ENCODE results near the gene DAPK1.

The DAPK1 gene

DNA sequence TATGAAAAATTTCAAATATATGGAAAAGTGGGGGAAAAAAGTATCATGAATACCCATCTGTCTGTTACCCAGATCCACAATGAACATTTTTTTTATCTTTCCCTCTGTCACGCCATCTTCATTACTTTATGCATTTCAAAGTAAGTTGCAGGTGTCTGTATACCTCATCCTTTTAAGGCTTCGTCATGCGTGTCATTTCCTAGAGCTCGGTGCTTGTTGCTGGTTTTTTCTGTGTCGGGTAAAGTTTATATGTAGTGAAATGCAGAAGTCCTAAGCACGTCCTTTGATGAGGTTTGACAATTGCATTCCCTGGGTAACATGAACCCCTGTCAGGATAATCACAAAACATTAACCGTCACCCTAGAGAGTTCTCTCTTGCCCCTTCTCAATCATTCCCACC, 52.1 kb downstream of the DAPK1 start:
- no peak overlapping the region for H3K4me2 ChIP-seq
- no peak overlapping the region for H3K27ac ChIP-seq
- no peaks in the 10 kb centered on the region for H3K4me1 ChIP-seq (ENCODE audit: low read depth, poor library complexity, severe bottlenecking)

DNA sequence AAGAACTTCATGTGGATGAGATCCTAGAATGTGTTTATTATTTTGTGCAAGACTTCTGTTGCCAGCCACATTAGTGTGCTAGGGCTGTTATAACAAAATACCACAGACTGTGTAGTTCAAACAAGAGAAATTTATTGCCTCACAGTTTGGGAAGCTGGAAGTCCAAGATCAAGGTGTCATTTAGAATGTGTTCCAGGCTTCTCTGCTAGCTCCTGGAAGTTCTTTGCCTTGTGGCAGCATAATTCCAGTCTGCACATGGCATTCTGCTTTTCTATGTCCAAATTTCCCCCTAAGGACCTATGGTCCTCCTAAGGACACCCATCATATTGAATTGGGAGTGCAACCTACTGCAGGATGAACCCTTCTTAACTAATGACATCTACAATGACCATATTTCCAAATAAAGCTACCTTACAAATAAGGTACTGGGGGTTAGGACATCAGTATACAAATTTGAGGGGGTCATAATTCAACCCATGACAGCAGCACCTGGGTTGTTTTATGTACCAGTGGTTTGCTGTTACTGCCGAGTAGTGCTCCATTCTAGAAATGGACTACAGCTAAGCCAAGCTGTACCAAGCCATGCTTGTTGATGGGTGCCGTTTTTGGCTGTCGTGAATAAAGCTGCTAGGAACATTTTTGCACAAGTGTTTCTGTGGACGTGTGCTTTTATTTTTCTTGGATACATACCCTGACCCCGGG, 52.7 kb downstream of the DAPK1 start:
- Histone ChIP-seq H4K20me1 (ENCODE audit: insufficient read depth) (no peaks in the 10 kb centered on the region), H3K4me3 (IDR thresholded peaks at IDR 0.05; ENCODE audit: insufficient read depth, low read depth, low read length) (no peak overlapping the region), H3K36me3 (ENCODE audit: insufficient read depth) (no peaks in the 10 kb centered on the region), H3K79me2 (ENCODE audit: insufficient read depth, low read depth) (no peaks in the 10 kb centered on the region), H3K9ac (no peak overlapping the region), H3K4me1 (ENCODE audit: low read depth, poor library complexity, severe bottlenecking) (no peaks in the 10 kb centered on the region), H3K27me3 (ENCODE audit: insufficient read depth, low read depth) (no peaks in the 10 kb centered on the region), H3K4me2 (no peak overlapping the region), H2AFZ (ENCODE audit: low read depth) (no peak overlapping the region), H3K27ac (no peak overlapping the region)
- TF ChIP-seq, protein P1, sequence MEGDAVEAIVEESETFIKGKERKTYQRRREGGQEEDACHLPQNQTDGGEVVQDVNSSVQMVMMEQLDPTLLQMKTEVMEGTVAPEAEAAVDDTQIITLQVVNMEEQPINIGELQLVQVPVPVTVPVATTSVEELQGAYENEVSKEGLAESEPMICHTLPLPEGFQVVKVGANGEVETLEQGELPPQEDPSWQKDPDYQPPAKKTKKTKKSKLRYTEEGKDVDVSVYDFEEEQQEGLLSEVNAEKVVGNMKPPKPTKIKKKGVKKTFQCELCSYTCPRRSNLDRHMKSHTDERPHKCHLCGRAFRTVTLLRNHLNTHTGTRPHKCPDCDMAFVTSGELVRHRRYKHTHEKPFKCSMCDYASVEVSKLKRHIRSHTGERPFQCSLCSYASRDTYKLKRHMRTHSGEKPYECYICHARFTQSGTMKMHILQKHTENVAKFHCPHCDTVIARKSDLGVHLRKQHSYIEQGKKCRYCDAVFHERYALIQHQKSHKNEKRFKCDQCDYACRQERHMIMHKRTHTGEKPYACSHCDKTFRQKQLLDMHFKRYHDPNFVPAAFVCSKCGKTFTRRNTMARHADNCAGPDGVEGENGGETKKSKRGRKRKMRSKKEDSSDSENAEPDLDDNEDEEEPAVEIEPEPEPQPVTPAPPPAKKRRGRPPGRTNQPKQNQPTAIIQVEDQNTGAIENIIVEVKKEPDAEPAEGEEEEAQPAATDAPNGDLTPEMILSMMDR (conservative IDR thresholded peaks at IDR 0.05; ENCODE audit: low read depth, low read length): no peak

More for the DNA sequence above, 52.1 kb downstream of the DAPK1 start:
- Histone ChIP-seq H3K27me3 (ENCODE audit: insufficient read depth, low read depth) (no peaks in the 10 kb centered on the region), H2AFZ (ENCODE audit: low read depth) (no peak overlapping the region), H3K4me3 (IDR thresholded peaks at IDR 0.05; ENCODE audit: insufficient read depth, low read depth, low read length) (no peak overlapping the region), H3K79me2 (ENCODE audit: insufficient read depth, low read depth) (no peaks in the 10 kb centered on the region), H3K9ac (no peak overlapping the region), H3K36me3 (ENCODE audit: insufficient read depth) (no peaks in the 10 kb centered on the region), H4K20me1 (ENCODE audit: insufficient read depth) (no peaks in the 10 kb centered on the region)
- TF ChIP-seq, protein P1 (conservative IDR thresholded peaks at IDR 0.05; ENCODE audit: low read depth, low read length): no peak

DNA sequence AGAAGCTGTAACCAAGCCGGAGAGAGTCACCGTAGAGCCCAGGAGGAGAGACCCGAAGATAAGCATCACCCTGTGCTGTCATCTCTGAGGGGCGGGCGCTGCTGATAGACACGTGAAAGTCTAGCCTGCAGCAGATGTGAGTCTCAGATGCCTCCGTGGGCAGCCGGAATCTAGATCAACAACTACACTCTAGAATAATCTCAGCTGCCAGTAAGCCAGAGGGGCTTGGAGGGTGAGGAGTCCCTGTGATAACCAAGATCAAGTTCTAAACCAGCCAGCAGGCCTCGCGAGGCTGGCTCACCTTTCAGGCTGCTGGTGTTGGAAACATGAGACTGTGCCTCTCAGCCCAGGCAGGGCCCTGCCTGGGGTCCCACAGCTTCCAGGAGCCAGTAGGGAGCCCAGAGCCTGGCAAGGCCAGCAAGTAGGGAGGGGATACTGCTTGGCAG, 54.1 kb downstream of the DAPK1 start:
- no peak overlapping the region for H2AFZ ChIP-seq (ENCODE audit: low read depth)
- no peaks in the 10 kb centered on the region for H3K4me1 ChIP-seq (ENCODE audit: low read depth, poor library complexity, severe bottlenecking)
- no peak overlapping the region for H3K9ac ChIP-seq
- H4K20me1 ChIP-seq (ENCODE audit: insufficient read depth): no peaks in the 10 kb centered on the region
- TF ChIP-seq, protein P1 (conservative IDR thresholded peaks at IDR 0.05; ENCODE audit: low read depth, low read length): no peak
- no peaks in the 10 kb centered on the region for H3K79me2 ChIP-seq (ENCODE audit: insufficient read depth, low read depth)
- H3K27ac ChIP-seq: no peak overlapping the region
- H3K4me3 ChIP-seq (IDR thresholded peaks at IDR 0.05; ENCODE audit: insufficient read depth, low read depth, low read length): no peak overlapping the region
- no peaks in the 10 kb centered on the region for H3K36me3 ChIP-seq (ENCODE audit: insufficient read depth)
- no peak overlapping the region for H3K4me2 ChIP-seq
- H3K27me3 ChIP-seq (ENCODE audit: insufficient read depth, low read depth): no peaks in the 10 kb centered on the region

DNA sequence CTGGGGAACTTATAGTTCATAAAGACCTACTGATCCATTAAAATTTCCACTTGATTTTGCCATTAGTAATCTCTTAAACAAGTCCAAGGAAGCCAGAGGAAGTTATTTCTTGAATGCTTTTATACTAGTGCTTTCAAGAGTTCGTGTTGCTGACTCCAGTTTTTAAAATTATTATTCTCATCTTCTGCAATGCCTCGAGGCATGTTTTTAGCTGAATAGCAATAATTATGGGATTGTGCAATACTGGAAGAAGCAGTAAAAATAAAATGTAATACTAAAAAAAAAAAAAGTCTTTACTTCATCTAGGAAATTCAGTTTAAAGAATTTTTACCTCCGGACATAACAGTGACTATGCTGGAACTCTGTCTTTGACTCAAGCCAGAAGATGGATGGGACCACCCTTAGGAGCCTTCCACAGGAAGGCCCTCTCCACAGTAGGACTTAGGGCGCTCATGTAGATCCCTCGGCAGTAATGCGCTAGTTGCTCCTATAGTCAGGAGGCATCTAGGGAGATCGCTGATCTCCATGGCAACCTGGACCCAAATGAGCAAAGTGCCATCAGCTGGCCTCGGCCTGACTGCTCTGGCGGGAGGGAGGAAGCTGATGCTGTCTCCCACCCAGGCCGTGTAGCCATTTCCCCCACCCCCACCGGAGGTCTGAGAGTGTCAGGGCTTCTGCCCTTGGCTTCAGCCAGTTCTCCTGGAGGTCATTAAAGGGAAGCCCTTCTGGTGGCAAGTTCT, 56.7 kb downstream of the DAPK1 start:
- no peak overlapping the region for H3K4me2 ChIP-seq
- no peak overlapping the region for H2AFZ ChIP-seq (ENCODE audit: low read depth)
- H3K9ac ChIP-seq: no peak overlapping the region
- H3K27me3 ChIP-seq (ENCODE audit: insufficient read depth, low read depth): no peaks in the 10 kb centered on the region
- TF ChIP-seq, protein P1 (conservative IDR thresholded peaks at IDR 0.05; ENCODE audit: low read depth, low read length): no peak
- no peaks in the 10 kb centered on the region for H3K36me3 ChIP-seq (ENCODE audit: insufficient read depth)
- no peaks in the 10 kb centered on the region for H3K79me2 ChIP-seq (ENCODE audit: insufficient read depth, low read depth)
- no peaks in the 10 kb centered on the region for H4K20me1 ChIP-seq (ENCODE audit: insufficient read depth)
- H3K27ac ChIP-seq: no peak overlapping the region
- no peak overlapping the region for H3K4me3 ChIP-seq (IDR thresholded peaks at IDR 0.05; ENCODE audit: insufficient read depth, low read depth, low read length)
- peaks cover 18% of the 10 kb centered on the region for H3K4me1 ChIP-seq (ENCODE audit: low read depth, poor library complexity, severe bottlenecking)
